ENCODE results near the gene RESF1. TPM values are rescaled to one million over a fixed set of nuclear protein-coding genes. Genes with fewer than 3 reads are reported as not detected.
A peak's percentile ranks its signal among the peaks of the same experiment; 100 is the strongest.

RESF1 gene
- total RNA-seq, 1 donor from 2014 or later: 22.6 TPM

DNA sequence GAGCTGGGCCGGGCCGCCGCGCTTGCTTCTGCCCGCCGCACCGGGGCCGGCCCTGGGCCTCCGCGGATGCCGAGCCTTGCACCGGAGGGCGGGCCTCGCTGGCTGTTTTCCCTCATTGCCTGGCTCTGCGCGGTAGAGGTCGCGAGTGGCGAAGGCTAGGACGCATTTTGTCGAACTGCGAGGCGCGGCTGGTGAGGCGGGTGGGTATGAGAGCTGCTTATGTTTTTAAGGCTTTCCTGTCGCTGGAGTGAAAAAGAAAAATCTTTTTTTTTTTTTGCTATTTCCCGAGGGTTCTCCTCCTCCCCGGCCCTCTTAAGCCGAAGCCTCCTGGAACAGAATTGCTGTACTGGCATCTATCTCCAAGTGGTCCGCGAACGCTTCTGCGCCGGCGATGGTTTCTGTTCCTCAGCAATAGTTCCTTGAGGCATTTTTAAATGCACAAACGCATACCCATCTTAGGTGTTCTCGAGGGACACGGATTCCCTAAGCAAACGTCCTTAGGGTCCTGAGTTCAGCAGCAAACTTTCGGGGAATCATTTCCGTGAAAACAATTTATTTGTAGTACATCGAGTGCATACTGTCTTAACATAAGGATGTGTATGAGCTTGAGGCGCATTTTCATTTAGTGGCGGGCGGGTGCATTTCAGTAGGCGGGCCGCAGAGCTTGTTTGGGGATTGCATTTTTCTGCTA, 631 bp downstream of the RESF1 start:
- DNase-seq (ENCODE audit: extremely low spot score, unreplicated experiment): peak; percentile 87
- TF ChIP-seq, protein P1, sequence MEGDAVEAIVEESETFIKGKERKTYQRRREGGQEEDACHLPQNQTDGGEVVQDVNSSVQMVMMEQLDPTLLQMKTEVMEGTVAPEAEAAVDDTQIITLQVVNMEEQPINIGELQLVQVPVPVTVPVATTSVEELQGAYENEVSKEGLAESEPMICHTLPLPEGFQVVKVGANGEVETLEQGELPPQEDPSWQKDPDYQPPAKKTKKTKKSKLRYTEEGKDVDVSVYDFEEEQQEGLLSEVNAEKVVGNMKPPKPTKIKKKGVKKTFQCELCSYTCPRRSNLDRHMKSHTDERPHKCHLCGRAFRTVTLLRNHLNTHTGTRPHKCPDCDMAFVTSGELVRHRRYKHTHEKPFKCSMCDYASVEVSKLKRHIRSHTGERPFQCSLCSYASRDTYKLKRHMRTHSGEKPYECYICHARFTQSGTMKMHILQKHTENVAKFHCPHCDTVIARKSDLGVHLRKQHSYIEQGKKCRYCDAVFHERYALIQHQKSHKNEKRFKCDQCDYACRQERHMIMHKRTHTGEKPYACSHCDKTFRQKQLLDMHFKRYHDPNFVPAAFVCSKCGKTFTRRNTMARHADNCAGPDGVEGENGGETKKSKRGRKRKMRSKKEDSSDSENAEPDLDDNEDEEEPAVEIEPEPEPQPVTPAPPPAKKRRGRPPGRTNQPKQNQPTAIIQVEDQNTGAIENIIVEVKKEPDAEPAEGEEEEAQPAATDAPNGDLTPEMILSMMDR (IDR thresholded peaks at IDR 0.05): peak; percentile 29
- Mint-ChIP-seq H3K9me3 (ENCODE audit: unreplicated experiment) (peaks cover 5% of the 10 kb centered on the region), H3K4me1 (ENCODE audit: unreplicated experiment) (peaks cover 33% of the 10 kb centered on the region), H3K36me3 (ENCODE audit: unreplicated experiment) (peaks cover 18% of the 10 kb centered on the region), H3K27me3 (ENCODE audit: unreplicated experiment) (no peaks in the 10 kb centered on the region), H3K27ac (ENCODE audit: unreplicated experiment) (peak overlapping the region; percentile 92), H3K4me3 (ENCODE audit: unreplicated experiment) (peak overlapping the region; percentile 92)

DNA sequence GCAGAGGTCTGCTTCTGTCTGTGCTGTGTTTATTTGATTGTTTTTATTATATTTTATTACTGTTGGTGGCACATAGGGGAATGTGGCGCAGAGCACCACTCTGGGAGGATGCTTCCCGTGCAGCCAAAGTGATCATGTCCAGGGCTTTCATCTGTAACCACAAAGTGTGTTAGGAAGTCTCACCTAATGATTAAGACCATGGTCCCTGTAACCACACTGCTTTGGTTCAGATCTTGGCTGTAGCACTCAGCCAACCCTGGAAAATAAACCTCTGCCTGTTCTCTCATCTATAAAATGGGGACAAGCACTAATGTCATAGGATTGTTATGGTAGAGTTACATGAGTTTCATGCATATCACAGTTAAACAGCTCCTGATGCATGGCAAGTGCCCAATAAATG, 1.9 kb downstream of the RESF1 start:
- TF ChIP-seq, protein P1 (IDR thresholded peaks at IDR 0.05): no peak
- peaks cover 34% of the 10 kb centered on the region for H3K4me1 Mint-ChIP-seq (ENCODE audit: unreplicated experiment)
- H3K27ac Mint-ChIP-seq (ENCODE audit: unreplicated experiment): no peak overlapping the region
- peaks cover 24% of the 10 kb centered on the region for H3K36me3 Mint-ChIP-seq (ENCODE audit: unreplicated experiment)
- no peak for DNase-seq (ENCODE audit: extremely low spot score, unreplicated experiment)
- H3K27me3 Mint-ChIP-seq (ENCODE audit: unreplicated experiment): no peaks in the 10 kb centered on the region
- peaks cover 5% of the 10 kb centered on the region for H3K9me3 Mint-ChIP-seq (ENCODE audit: unreplicated experiment)
- H3K4me3 Mint-ChIP-seq (ENCODE audit: unreplicated experiment): peak overlapping the region; percentile 92

DNA sequence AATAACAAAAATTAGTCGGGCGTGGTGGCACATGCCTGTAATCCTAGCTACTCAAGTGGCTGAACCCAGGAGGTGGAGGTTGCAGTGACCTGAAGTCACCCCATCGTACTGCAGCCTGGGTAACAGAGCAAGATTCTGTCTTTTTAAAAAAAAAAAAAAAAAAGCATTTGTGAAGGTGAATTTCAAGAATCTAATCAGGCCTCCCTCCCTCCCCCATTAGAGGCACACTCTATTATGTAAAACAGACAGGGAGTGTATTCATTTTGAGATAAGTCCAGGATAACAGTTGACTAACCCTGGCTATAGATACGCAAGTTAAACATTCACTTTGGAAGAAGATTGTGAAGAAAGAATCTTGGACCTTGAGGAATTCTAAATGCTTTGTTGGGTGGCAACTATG, 2.9 kb downstream of the RESF1 start:
- H3K27ac Mint-ChIP-seq (ENCODE audit: unreplicated experiment): no peak overlapping the region
- H3K9me3 Mint-ChIP-seq (ENCODE audit: unreplicated experiment): peaks cover 5% of the 10 kb centered on the region
- no peaks in the 10 kb centered on the region for H3K27me3 Mint-ChIP-seq (ENCODE audit: unreplicated experiment)
- peaks cover 34% of the 10 kb centered on the region for H3K4me1 Mint-ChIP-seq (ENCODE audit: unreplicated experiment)
- DNase-seq (ENCODE audit: extremely low spot score, unreplicated experiment): no peak
- H3K36me3 Mint-ChIP-seq (ENCODE audit: unreplicated experiment): peaks cover 24% of the 10 kb centered on the region
- TF ChIP-seq, protein P1 (IDR thresholded peaks at IDR 0.05): no peak
- H3K4me3 Mint-ChIP-seq (ENCODE audit: unreplicated experiment): no peak overlapping the region

DNA sequence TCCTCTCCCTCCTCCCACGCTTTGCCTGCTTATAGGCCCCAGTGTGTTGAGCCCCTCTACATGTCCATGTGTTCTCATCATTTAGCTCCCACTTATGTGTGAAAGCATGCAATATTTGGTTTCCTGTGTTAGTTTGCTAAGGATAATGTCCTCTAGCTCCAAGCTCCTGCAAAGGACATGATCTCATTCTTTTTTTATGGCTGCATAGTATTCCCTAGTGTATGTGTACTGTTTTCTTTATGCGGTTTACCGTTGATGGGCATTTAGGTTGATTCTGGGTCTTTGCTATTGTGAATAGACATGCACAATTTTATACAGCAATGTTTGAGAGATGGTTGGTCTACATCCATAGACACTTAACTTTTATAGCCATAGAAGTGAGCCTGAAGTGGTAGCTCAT, 5.1 kb downstream of the RESF1 start:
- H3K4me3 Mint-ChIP-seq (ENCODE audit: unreplicated experiment): no peak overlapping the region
- peaks cover 5% of the 10 kb centered on the region for H3K9me3 Mint-ChIP-seq (ENCODE audit: unreplicated experiment)

DNA sequence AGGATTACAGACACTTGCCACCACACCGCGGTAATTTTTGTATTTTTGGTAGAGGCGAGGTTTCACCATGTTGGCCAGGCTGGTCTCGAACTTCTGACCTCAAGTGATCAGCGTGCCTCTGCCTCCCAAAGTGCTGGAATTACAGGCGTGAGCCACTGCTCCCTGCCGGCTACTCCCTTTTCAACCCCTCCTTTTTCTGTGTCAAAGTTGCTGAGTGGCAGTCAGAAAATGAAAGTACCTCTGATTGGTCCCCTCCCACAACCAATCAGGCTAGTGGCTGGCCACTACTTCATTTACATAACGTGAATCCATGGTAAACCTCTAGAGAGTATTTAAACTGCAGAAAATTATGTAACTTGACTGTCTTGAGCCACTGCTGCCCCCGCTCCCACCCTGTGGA, 5.9 kb downstream of the RESF1 start:
- H3K27me3 Mint-ChIP-seq (ENCODE audit: unreplicated experiment): no peaks in the 10 kb centered on the region
- TF ChIP-seq, protein P1 (IDR thresholded peaks at IDR 0.05): no peak
- H3K4me3 Mint-ChIP-seq (ENCODE audit: unreplicated experiment): no peak overlapping the region
- no peak for DNase-seq (ENCODE audit: extremely low spot score, unreplicated experiment)
- H3K9me3 Mint-ChIP-seq (ENCODE audit: unreplicated experiment): peaks cover 5% of the 10 kb centered on the region
- H3K4me1 Mint-ChIP-seq (ENCODE audit: unreplicated experiment): peaks cover 24% of the 10 kb centered on the region
- H3K36me3 Mint-ChIP-seq (ENCODE audit: unreplicated experiment): peaks cover 27% of the 10 kb centered on the region
- H3K27ac Mint-ChIP-seq (ENCODE audit: unreplicated experiment): no peak overlapping the region

More for the DNA sequence above, 5.1 kb downstream of the RESF1 start:
- H3K4me1 Mint-ChIP-seq (ENCODE audit: unreplicated experiment): peaks cover 24% of the 10 kb centered on the region
- H3K27ac Mint-ChIP-seq (ENCODE audit: unreplicated experiment): no peak overlapping the region
- peaks cover 27% of the 10 kb centered on the region for H3K36me3 Mint-ChIP-seq (ENCODE audit: unreplicated experiment)
- H3K27me3 Mint-ChIP-seq (ENCODE audit: unreplicated experiment): no peaks in the 10 kb centered on the region
- DNase-seq (ENCODE audit: extremely low spot score, unreplicated experiment): no peak
- TF ChIP-seq, protein P1 (IDR thresholded peaks at IDR 0.05): no peak
